HG03565 (cell line): Measurements from ENCODE around the gene CDHR5.
A peak's percentile ranks its signal among the peaks of the same experiment; 100 is the strongest.

ENCODE experiments used
- ATAC-seq: cut with Tn5 transposase; IDR thresholded peaks from one replicate; pipeline ENCODE4 v1.9.1; 2021; ENCODE audit warnings: mild to moderate bottlenecking, moderate library complexity; ENCODE audit not compliant: unreplicated experiment

CDHR5 gene

DNA sequence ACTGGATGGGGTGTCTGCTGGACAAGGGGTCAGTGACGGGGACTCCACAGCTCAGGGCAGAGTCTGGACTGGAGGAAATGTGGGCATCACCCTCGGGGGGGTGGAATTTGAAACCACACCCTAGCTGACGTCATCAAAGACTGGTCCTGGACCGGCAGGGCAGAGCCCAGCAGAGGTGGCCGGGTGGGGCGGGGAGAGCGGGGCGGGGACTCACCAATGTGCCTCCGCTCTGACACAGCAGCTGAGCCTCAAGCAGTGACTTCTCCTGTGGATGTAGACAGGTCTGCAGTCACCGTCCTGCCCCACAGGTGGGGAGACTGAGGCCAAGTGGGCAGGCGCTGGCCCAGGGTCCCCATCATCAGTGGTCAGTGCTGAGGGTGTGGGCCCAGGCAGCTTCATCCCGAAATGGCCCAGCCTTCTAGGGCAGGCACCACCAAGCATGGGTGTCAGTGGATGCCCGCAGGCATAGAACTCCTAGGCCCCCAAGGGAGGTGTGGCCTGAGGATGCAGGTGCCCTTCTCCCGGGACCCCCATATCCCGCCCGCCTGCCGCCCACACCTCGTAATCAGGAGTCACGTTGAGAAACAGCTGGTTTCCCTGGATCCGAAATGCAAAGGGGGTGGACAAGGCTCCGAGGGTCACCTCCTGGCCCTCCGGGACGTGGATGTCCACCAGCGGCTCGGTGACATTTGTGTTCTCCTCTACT is 603 bp downstream of the CDHR5 start:
- no peak for ATAC-seq

DNA sequence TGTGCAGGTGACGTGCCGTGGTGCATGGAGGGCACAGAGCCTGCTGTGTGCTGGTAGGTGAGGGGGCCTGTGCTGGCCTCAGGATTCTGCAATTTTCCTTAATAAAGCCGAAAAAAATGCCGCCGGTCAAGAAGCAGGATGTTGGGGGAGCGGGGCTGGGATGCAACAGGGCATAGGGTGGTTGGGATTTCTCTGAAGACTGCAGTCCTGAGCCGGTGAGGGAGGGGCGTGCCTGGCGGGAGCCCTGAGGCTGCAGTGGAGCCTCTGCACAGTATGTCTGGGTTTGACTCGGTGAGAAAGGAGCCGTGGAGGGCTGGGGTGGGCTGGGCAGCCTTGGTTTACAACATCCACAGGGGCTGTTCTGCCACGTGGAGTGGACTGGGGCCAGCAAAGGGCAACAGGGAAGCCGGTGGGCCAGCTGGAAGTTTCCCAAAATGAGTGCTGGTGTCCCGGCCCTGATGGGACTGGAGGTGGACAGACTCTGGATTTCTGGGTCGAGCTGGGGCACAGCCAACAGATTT is 1.3 kb downstream of the CDHR5 start:
- ATAC-seq: no peak

DNA sequence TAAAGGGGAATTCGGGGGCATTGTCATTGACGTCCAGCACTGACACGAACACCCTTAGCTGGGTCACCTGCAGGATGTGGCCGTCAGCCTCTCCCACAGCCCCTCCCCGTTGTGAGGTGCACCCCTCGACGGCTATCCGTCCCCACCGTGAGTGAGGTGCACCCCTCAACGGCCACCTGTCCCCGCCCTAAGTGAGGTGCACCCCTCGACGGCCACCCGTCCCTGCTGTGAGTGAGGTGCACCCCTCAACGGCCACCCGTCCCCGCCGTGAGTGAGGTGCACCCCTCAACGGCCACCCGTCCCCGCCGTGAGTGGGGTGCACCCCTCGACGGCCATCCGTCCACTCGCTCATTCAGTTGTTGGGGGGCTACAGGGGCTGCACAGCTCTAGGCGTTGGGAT is 2.9 kb downstream of the CDHR5 start:
- ATAC-seq: no peak

DNA sequence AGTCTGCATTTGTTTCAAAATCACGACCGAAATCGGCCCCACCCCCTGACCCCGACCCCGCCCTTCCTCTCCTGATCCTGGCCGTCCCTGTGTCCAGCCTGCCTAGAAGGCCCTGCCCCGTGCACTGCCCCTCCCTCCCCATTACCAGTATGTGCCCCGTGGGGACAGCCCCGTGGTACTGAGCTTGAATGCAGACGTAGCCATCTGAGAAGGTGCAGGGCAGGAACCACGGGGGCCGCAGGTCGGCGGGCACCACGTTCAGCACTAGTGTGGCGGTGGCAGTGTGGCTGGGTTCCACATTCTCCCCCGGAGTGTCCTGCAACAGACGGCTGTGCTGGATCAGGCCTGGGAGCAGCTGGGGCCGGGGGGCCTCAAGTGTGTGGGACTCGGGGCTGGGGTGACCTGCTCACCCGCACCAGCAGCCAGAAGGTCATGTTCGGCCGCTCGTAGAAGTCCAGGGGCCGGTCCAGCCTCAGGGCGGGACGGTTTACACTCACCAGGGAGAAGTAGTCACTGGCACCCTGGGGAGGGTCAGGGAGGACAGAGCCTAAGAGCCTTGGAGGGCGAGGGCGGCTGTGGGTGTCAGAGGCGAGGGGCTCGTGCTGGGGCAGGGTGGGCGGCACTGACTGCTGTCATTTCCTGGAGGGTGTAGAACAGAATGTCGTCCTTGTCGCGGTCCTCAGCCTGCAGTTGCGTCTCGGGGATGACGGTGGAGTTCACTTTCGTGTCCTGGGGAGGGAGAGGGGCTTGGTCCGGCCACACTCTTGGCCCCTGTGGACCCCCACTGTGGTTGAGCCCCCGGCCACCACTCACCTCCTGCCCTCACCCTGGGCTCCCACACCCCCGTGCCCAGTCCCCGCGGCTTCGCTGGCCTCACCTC is 3.6 kb downstream of the CDHR5 start:
- no peak for ATAC-seq

DNA sequence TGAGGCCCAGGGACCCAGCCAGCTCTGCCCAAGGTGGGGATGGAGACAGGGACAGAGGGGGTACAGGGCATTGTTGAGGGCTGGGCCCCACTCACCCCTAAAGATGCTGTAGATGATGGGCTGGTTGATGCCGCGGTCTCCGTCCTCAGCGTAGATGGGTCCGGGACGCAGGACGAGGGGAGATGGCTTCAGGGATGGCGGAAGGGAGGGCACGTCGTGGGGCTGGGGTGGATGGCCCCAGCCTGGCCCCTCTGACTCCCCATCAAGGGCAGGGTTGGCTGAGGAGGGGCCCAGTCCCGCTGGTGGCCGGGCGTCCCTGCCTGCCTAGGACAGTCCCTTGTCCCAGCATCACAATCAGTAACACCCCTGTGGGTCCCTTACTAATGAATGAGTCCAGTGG is 4.6 kb downstream of the CDHR5 start:
- ATAC-seq: no peak

DNA sequence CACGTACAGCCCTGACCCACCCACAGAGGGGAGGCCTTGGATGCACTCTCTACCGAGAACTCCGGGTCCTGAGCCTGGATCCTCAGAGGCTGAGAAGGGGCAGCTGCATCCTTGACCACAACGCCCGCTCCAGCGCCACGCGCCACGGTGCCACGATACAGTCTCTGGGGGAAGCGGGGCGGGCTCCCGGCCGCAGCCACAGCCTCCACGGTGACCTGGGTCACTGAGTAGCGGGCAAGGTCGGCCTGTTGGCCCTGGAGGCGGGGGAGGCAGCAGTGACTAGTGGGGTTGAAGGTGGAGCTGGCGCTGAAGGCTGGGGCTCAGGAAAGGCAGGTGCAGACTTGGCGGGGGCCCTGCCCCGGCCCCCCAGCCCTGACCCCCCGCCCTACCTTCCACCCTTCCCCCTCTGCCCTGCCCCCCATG is 5.1 kb downstream of the CDHR5 start:
- no peak for ATAC-seq

DNA sequence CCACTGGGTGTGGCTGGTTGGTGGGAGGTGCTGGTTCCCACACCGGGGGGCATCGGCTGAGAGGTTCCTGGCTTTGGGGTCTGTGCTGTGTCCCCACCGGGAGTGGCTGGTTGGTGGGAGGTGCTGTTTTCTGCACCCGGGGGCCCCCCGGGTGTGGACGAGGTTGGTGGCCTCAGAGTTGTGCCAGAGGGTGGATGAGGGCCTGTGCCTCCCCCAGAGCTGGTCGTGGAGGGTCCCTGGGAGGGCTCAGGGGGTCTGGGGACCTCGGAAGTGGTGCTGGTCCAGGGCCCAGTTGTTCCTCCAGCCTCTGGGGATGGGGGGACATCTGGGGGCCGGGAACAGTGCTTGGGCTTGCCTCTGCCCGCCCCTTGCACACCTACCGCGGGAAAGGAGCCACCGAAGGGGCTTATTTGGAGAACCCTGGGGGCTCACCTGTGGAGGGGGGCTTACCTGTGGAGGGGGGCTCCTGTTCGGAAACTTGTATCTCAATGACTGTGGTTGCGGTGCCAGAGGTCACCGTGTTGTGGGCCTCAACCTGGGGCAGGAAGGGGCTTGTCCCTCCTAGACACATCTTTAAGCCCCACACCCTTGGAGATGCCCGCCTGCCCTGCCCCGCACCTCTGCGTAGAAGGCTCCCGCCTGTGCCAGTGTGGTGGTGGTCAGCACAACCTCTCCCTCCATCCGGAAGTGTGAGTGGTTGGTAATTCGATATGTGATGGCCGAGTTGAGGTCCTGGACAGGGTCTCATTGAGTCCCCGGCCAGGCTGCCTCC is 5.7 kb downstream of the CDHR5 start:
- no peak for ATAC-seq

DNA sequence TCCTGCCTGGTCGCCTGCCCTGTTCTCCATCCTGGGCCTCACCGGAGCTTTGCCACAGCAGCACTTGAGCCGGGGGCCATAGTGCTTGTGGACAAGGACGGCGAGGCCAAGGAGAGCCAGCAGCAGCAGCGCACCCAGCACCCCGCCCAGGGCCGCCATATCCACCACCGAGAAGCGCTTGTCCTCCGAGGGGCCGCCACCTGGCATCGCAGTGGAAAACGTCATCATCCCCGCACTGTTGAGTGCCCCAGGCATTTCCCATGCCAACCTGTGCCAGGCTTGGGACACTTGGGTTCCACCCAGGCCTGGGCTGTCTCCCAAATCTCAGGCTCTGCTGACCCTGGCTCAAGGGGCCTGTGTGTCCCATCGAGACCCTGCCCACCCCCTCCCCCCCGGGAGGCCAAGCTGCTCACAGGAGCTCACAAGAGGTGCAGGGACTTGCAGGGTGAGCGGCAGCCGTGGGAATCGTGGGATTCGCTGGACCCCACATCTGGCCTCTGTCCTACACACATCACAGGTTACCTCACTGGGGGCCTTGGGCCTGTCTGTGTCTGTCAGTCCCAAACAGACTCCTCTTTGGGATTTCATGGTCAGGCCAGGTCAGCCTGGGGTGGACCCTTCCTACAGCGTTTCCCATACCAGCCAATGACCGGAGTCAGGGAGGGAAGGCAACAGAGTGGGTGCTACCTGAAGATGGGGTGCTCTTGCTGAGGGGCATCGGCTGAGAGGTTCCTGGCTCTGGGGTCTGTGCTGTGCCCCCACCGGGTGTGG is 6.7 kb downstream of the CDHR5 start:
- ATAC-seq: no peak

DNA sequence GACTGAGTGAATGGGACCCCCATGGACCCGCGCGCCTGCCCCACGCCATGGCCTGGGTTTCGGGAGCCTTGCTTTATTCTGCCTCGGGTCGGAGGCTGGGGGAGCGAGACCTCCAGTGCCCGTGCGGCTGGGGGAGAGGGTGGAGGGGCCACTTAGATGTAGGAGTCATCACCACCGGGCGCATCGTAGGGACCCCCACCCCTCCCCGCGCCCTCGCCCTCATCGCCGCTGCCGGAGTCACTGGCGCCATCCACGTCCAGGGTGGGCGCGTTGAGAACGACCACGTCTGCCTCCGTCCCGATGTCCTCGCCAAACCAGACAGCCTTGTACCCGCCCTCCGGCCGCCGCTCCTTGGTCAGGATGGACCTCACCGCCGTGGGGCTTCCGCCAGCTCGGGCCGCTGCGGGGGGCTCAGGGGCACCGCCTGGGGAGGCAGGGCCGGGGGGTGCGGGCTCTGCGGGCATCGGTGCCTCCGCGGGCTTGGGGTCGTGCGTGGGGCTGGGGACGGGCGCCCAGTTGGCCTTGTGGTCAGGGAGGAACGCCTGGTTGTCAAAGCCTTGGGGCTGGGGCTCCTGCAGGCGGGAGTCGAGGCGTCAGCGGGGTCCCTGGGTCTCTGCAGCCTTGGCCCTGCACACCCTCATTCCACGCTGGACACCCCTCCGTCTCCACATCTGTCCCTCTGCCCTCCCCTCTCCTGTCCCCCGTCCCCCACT is 7.4 kb downstream of the CDHR5 start:
- no peak for ATAC-seq

DNA sequence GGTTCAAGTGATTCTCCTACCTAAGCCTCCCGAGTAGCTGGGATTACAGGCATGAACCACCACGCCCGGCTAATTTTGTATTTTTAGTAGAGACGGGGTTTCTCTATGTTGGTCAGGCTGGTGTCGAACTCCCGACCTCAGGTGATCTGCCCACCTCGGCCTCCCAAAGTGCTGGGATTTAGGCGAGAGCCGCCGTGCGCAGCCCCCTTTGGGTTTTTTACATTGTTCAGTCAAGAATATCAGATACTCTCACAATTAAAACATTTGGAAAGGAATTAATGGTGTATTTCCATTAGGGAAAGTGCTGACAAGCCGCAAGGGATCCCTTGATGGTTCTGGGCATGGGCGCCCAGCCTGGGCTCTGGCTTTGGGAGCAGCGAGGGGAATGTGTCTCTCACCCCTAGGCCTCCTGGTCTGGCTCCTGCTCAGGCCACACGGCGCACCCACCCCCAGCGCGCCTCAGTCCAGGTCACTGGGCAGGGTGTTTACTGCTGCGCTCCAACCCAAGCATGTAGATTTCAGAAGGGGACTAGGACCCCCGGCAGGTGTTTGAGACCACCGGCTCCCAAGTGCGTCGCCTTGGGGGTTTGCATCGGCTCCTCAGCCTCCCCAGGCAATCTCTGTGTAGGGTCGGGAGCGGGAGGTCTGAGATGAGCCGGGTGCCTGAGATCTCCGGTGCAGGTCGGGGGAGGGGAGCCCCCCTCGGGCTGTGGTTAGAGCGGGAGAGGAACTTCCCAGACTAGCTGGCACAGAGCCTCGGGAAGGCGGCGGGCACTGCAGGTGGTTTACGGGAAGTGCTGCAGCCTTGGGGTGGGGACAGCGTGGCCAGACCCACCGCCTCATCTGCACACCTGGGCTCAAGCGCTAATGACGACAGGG is 8.2 kb downstream of the CDHR5 start:
- ATAC-seq: no peak

DNA sequence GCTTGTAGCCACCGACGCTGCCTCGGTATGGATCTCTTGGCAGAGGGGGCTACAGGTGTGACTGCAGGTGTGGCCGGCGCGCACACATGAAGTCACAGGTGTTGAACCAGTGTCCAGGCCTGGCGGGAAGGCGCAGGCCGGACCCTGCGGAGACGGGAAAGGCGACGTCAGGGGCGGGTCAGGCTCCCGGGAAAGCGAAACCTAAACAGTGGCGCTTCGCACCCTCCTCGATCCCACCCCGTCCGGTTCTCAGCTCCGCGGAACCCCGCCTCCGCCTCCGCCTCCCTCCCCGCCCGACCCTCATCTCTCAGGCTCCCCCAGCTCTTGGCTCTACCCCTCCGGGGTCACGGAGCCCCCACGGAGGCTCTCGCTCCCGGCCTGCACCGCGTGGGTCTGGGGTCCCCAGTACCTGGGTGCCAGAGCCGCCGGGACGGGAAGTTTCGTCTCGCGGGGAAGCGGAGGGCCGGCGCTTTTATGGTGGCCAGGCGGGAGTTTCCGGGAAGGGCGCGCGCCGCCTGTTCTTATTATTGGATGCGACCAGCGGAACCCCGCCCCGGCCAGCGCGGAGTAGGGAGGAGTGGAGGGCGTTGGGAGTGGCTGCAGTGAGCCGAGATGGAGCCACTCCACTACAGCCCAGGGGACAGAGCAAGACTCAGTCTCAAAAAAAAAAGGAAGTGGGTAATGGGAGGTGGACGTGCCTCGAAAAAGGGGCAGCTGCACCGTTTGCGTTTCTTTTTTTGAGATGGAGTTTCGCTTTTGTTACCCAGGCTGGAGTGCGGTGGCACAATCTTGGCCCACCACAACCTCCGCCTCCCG is 9.0 kb downstream of the CDHR5 start, which contains the start of gene IRF7:
Gene IRF7 (minus strand): TSS at position 447 of the 816 bp plus-strand sequence. CDS start 586 bp downstream, outside the sequence.
- peak; percentile 61 for ATAC-seq

DNA sequence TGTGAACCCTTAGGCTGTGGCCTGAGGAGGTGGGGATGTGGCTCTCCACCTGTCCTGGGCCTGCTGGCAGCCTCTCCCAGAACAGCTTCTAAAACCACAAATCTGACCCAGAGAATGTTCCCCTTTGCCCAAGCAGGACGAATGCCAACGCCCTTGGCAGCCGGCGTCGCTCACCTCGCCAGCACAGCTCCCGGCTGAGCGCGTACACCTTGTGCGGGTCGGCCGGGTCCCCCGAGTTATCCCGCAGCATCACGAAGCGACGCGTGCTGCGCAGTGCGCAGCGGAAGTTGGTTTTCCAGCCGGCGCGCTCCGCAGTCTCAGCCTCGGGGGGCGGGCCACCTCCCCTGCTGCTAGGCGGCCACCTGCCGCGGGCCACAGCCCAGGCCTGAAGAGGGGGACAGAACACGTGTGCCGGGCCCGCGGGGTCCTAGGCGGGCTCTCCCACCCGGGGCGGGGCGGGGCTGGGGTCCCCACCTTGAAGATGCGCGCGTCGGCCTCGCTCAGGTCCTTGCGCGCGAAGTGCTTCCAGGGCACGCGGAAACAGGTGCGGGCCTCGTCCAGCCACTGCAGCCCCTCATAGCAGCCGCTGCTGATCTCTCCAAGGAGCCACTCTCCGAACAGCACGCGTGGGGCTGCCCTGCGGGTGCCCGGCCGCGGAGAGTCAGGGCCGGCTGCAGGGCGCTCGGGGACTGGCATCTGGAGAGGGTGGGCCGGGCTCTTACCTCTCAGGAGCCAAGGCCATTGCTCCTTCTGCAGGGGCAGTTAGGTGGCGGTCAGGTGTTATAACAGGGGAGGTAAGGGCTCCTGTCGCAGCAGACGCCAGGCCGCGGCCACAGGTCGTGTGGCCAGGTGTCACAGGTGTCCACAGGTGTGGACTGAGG is 9.9 kb downstream of the CDHR5 start:
- no peak for ATAC-seq

DNA sequence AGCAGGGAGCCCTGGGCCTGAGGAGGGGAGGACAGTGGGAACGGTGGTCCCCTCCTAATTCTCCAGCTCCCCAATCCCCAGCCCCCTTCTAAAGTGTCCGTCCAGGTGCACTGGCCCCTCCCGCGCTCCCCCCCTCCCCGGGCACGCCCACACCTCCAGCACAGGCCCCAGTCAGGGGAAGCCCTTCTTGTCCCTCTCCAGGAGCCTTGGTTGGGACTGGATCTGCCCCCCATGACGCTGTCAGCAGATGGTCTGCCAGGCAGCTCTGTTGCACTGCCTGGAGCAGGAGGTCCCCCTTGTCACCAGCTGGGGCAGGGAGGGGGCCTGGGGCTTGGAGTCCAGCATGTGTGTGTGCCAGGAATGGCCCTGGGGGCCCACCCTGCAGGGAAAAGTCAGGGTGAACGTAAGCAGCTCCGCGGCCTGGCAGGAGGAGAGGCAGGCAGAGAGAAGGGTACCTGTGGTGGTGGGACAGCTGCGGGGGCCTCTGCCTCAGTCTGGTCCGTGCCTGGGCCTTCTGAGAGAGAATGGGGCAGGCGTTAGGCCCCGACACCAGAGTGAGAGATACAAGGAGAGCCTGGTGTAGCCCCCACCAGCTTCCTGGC is 10.6 kb downstream of the CDHR5 start:
- no peak for ATAC-seq

DNA sequence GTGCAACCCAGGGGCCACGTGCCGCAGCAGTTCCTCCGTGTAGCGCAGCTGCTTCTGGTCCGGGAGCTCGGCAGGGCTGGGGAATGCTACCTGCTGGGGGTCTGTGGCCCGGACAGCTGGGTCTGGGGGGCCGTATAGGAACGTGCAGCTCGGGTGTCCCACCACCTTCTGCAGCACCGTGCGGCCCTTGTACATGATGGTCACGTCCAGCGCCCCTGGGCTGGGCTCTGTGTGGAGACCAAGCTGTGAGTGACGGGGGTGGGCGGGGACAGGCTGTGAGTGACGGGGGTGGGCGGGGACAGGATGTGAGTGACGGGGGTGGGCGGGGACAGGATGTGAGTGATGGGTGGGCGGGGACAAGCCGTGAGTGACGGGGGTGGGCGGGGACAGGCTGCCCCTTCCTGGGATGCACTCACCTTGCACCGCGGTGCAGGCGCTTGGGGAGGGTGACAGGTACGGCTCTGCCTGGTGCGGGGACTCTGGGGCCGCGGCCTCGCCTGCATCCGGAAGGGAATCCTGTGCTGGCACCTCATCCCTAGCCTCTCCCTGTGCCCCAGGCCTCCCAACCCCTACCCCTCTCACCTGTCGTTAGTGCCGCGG is 11.3 kb downstream of the CDHR5 start:
- no peak for ATAC-seq

DNA sequence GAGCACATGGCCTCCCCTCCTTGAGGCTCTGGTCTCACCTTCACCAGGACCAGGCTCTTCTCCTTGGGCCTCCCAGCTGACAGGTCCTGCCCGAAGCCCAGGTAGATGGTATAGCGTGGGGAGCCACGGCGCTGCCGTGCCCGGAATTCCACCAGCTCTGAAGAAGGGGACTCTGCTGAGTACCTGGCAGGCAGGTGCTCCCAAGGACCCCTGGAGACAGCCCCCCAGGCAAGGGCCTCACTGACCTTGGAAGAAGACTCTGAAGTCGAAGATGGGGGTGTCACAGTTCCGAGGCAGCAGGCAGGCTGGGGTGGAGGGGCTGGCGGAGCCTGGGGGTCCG is 11.8 kb downstream of the CDHR5 start:
- no peak for ATAC-seq

DNA sequence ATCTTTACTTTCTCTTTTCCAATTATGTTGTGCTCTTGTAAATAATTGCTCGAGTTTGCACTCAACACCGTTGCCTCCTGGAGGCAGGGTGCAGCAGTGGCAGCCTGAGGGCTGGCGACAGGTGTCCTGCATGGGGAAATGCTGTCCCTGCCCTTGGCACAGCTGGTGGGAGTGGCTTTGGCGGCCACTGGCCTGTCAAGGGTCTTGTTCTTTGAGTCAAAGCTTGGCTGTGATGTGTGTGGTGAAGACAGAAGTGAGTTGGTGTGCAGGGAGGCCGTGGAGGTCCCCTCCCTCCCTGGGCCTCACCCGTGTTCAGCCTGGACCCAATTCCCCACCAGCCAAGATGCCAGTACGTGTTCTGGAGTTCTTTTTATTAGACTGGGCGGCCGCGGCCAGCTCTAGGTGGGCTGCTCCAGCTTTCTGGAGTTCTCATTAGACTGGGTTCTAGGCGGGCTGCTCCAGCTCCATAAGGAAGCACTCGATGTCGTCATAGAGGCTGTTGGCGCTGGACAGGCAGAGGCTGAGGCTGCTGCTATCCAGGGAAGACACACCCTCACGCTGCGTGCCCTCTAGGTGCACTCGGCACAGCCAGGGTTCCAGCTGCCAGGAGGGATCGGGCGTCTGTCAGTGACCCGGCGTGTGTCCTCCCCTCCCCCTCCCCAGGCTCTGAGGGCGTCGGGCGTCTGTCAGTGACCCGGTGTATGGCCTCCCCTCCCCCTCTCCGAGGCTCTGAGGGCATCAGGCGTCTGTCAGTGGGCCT is 12.4 kb downstream of the CDHR5 start:
- no peak for ATAC-seq
